ENCODE measurements around the gene NR1I2.

- TF ChIP-seq CTCF (IDR thresholded peaks at IDR 0.05) (no peak), EZH2phosphoT487 (IDR thresholded peaks at IDR 0.05) (no peak)
Measured at GRCh38 chr3:119779731-119780383, 2.0 kb upstream of the NR1I2 start.
